Activated naive CD4-positive, alpha-beta T cell (primary cell): Measurements from ENCODE around the gene TCP11X2.
"Not testable (repeated sequence)": the region's sequence is repeated elsewhere in the genome, so short reads cannot be mapped to it uniquely, and the experiment has no call there.

Experiments used
- DNase-seq, 4 experiments: peaks; one replicate each; lab custom pipeline; 2025; lab: John Stamatoyannopoulos, UW

The TCP11X2 gene

GRCh38 chrX:102471762-102472220 is at the start of gene TCP11X2:
TCP11X2 (minus strand) TSS chrX:102471812.
- not testable (repeated sequence) for DNase-seq

- DNase-seq, result no peak
Observed at GRCh38 chrX:102517326-102517725, 45.7 kb upstream of the TCP11X2 start.

GRCh38 chrX:102515975-102516941 is 44.6 kb upstream of the TCP11X2 start, which contains the start of gene TMSB15A:
TMSB15A (minus strand) TSS chrX:102516739.
- DNase-seq, result peak in 3 of 4 experiments; percentile 4 to 49 (median 11)

- no peak for DNase-seq
Observed at GRCh38 chrX:102514536-102514935, 42.9 kb upstream of the TCP11X2 start.

GRCh38 chrX:102498732-102499131 is 27.1 kb upstream of the TCP11X2 start:
- no peak for DNase-seq

- no peak for DNase-seq
Observed at GRCh38 chrX:102491766-102492165, 20.2 kb upstream of the TCP11X2 start.

- not testable (repeated sequence) for DNase-seq
Observed at GRCh38 chrX:102478765-102479164, 7.2 kb upstream of the TCP11X2 start.

GRCh38 chrX:102470215-102470614 is 1.4 kb downstream of the TCP11X2 start:
- not testable (repeated sequence) for DNase-seq

- DNase-seq, result not testable (repeated sequence)
Observed at GRCh38 chrX:102458615-102459014, 13.0 kb downstream of the TCP11X2 start.

GRCh38 chrX:102439908-102440307 is 31.7 kb downstream of the TCP11X2 start, which contains the start of gene NXF2B:
NXF2B (minus strand) TSS chrX:102440008; CDS start chrX:102380036, 59,972 bp downstream.
- DNase-seq, result not testable (repeated sequence)

- DNase-seq, result not testable (repeated sequence)
Observed at GRCh38 chrX:102414493-102414892, 57.1 kb downstream of the TCP11X2 start.
